Esophagus squamous epithelium (tissue), 4 donors: ENCODE results near the gene ATP5PD.

Experiments
- CTCF ChIP-seq, 6 experiments: fragments of 450-650 bp in 4 of 6; fragments of 200-600 bp in 2 of 6; sonication (generic) in 2 of 6; IDR thresholded peaks; one replicate each; pipeline ENCODE4 v1.5.1; 2016 to 2019; ENCODE audit warnings: antibody characterized with exemption in 6 of 6, mild to moderate bottlenecking in 4 of 6, moderate library complexity in 4 of 6
- POLR2A ChIP-seq, 4 donors: fragments of 450-650 bp; IDR thresholded peaks; one replicate each; pipeline ENCODE4 v1.6.1; 2017; ENCODE audit warnings: antibody characterized with exemption in 4 of 4, mild to moderate bottlenecking in 4 of 4, moderate library complexity in 3 of 4

DNA sequence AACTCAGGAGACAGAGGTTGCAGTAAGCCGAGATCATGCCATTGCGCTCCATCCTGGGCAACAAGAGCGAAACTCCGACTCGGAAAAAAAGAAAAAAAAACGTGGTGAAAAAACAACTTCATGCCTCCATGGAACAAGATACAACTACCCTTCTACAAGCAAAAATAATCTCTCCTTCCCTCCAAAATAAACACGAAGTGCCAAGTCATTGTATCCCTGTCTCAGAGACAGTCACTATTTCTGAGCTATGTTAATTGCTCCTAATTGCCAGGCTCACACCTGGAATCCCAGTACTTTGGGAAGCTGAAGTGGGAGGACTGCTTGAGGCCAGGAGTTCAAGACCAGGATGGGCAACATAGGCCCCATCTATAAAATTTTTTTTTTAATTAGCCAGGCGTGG lies 22.0 kb upstream of the ATP5PD start:
- TF ChIP-seq CTCF (IDR thresholded peaks at IDR 0.05) (no peak), POLR2A (IDR thresholded peaks at IDR 0.05) (no peak)
